Lung (tissue), 12 donors: Measurements from ENCODE around the gene RNF11. TPM values are rescaled to one million over a fixed set of nuclear protein-coding genes. Genes with fewer than 3 reads are reported as not detected.
A peak's percentile ranks its signal among the peaks of the same experiment; 100 is the strongest.

Source experiments
- ATAC-seq: fragments of 200-7000 bp; cut with Tn5 transposase; one replicate; pipeline ENCODE4 v1.9.1; 2020; ENCODE audit warnings: moderate number of reproducible peaks; ENCODE audit not compliant: insufficient read depth, low FRiP score
- DNase-seq, 3 donors: peaks; one replicate each; pipeline ENCODE4 v3.0.0-alpha.2; 2013 to 2017
- H3K27ac ChIP-seq, 2 donors: one replicate each; pipeline ENCODE4 v1.5.1; 2013; ENCODE audit warnings: mild to moderate bottlenecking in 2 of 2, moderate library complexity in 2 of 2, control low read depth in 1 of 2, inconsistent platforms in 1 of 2, low read depth in 1 of 2, low read length in 1 of 2
- H3K27me3 ChIP-seq, 3 donors: one replicate each; pipeline ENCODE4 v1.5.1; 2013; ENCODE audit warnings: low read length in 2 of 3; ENCODE audit not compliant: control insufficient read depth in 3 of 3, insufficient read depth in 3 of 3
- H3K36me3 ChIP-seq, 4 donors: one replicate each; pipeline ENCODE4 v1.5.1; 2013; ENCODE audit warnings: low read length in 4 of 4, mild to moderate bottlenecking in 1 of 4, moderate library complexity in 1 of 4; ENCODE audit not compliant: control insufficient read depth in 4 of 4, insufficient read depth in 4 of 4
- H3K4me1 ChIP-seq, 5 donors: one replicate each; pipeline ENCODE4 v1.5.1; 2013; ENCODE audit warnings: low read length in 5 of 5, mild to moderate bottlenecking in 2 of 5, moderate library complexity in 1 of 5; ENCODE audit not compliant: control insufficient read depth in 5 of 5, insufficient read depth in 5 of 5
- H3K4me3 ChIP-seq: one replicate; pipeline ENCODE4 v1.5.1; 2013; ENCODE audit warnings: mild to moderate bottlenecking, control low read depth, moderate library complexity
- H3K9ac ChIP-seq, 2 donors: one replicate each; pipeline ENCODE4 v1.5.1; 2013; ENCODE audit warnings: low read length in 2 of 2, control low read depth in 1 of 2; ENCODE audit not compliant: insufficient read depth in 1 of 2
- H3K9me3 ChIP-seq, 4 donors: one replicate each; pipeline ENCODE4 v1.5.1; 2013; ENCODE audit warnings: low read length in 3 of 4, mild to moderate bottlenecking in 1 of 4, moderate library complexity in 1 of 4; ENCODE audit not compliant: control insufficient read depth in 4 of 4, insufficient read depth in 3 of 4
- CTCF ChIP-seq: IDR thresholded peaks from 2 replicates; pipeline ENCODE4 v1.5.1; 2012; ENCODE audit warnings: mild to moderate bottlenecking; ENCODE audit errors: control extremely low read depth, extremely low read depth
- WGBS, 2 donors: extraction: QIAGEN DNeasy Blood & Tissue Kit; methylation state at CpG; one replicate each; pipeline ENCODE4 v1.1.7; 2013; 5-methylcytosine and 5-hydroxymethylcytosine counted together
- polyA plus RNA-seq, 2 donors: library from polyadenylated mRNA; stranded (reverse); fragments of 200-250 nt; gene quantifications; one replicate each; pipeline ENCODE4 v1.2.1, GENCODE V29; 2013
- total RNA-seq, 2 donors: library from RNA; depleted of rRNA in 1 of 2; stranded (reverse); fragments of >200 nt in 1 of 2; gene quantifications; one replicate each; pipeline ENCODE4 v1.2.1, GENCODE V29; 2014 to 2021
- donor health status: control.
- donor health status: control.
- donor health status: Bipolar disorder and iron deficiency.
- donor health status: healthy.
- donor health status: DM: yes; HTN: yes; CAD: no.

Gene RNF11
- total and polyA plus RNA-seq, 4 donors: 36.6 to 149 (median 71.4) TPM

GRCh38 chr1:51203121-51203873 is 32.8 kb upstream of the RNF11 start:
- no peak overlapping the region for H3K4me3 ChIP-seq
- H3K9ac ChIP-seq: no peak overlapping the region
- no peaks in the 10 kb centered on the region for H3K9me3 ChIP-seq
- ATAC-seq (no peak), DNase-seq (no peak)
- H3K36me3 ChIP-seq: no peaks in the 10 kb centered on the region
- 83 to 91% methylated on average over 3 of the region's 3 CpGs for WGBS, 2 donors
- no peaks in the 10 kb centered on the region for H3K4me1 ChIP-seq
- no peaks in the 10 kb centered on the region for H3K27me3 ChIP-seq
- no peak for TF ChIP-seq CTCF
- no peak overlapping the region for H3K27ac ChIP-seq

- no peak for ATAC-seq
Observed at GRCh38 chr1:51203874-51204245, 32.2 kb upstream of the RNF11 start.

DNA sequence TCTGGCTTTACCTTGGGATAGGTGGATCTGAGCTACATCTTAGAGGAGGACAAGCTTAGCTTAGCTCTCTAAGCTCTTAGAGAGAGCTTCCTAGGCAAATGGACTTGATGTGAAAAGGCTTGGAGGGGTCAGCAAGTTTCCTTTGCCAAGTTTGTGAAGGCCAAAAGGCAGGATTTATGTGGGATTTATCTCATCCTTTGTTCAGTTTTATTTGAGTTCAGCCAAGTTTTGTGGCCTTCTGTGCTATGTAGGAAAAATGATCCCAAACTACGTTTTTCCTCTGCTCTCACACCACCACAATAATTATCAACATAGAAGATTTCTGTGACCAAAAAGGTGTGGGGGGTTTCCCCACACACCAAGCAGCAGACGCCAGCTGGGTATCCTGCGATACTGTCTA is 26.0 kb upstream of the RNF11 start:
- peaks cover 0 to 3% (median 0%) of the 10 kb centered on the region in 5 donors for H3K4me1 ChIP-seq
- no peaks in the 10 kb centered on the region for H3K36me3 ChIP-seq
- WGBS, 2 donors: 77 to 83% methylated on average over 3 of the region's 3 CpGs
- H3K9ac ChIP-seq: peak overlapping the region in 1 of 2 donors; percentile 32
- H3K4me3 ChIP-seq: no peak overlapping the region
- H3K27me3 ChIP-seq: no peaks in the 10 kb centered on the region
- TF ChIP-seq CTCF: no peak
- peak in 2 of 3 donors; percentile 26 to 67 for DNase-seq
- no peak for ATAC-seq
- no peak overlapping the region for H3K27ac ChIP-seq
- H3K9me3 ChIP-seq: no peaks in the 10 kb centered on the region

More at GRCh38 chr1:51203874-51204245, 32.2 kb upstream of the RNF11 start:
- no peak for DNase-seq
- no peak for TF ChIP-seq CTCF
- 96 to 97% methylated on average over 6 of the region's 6 CpGs for WGBS, 2 donors
- no peak overlapping the region for H3K27ac ChIP-seq
- no peak overlapping the region for H3K9ac ChIP-seq
- no peaks in the 10 kb centered on the region for H3K9me3 ChIP-seq
- H3K27me3 ChIP-seq: no peaks in the 10 kb centered on the region
- H3K4me1 ChIP-seq: no peaks in the 10 kb centered on the region
- H3K4me3 ChIP-seq: no peak overlapping the region
- H3K36me3 ChIP-seq: no peaks in the 10 kb centered on the region
